Bone marrow (tissue), 2 donors: ENCODE data around the gene SEBOX.

Source experiments
- DNase-seq, 2 donors: peaks; one replicate each; lab custom pipeline; 2025; lab: John Stamatoyannopoulos, UW

SEBOX gene

GRCh38 chr17:28392491-28392890 is 27.5 kb upstream of the SEBOX start:
- DNase-seq = no peak

DNA sequence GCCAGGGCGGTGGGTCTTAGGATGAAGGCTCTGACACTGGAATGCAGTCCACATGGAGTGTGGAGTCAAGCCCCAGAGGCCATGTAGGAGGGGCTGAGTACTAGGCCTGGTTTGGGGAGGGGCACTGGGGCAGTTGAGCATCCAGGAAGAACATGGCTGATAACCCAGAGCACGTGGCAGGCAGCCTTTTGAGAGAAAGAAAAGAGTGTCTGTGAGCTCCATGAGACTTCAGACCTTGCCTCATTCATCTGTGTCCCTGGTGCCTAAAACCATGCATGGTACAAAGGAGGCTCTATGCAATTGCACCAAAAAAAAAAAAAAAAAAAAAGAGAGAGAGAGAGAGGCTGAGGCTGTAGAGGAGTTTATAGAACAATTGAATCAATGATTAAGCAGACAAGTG is 26.4 kb upstream of the SEBOX start:
- DNase-seq = no peak

DNA sequence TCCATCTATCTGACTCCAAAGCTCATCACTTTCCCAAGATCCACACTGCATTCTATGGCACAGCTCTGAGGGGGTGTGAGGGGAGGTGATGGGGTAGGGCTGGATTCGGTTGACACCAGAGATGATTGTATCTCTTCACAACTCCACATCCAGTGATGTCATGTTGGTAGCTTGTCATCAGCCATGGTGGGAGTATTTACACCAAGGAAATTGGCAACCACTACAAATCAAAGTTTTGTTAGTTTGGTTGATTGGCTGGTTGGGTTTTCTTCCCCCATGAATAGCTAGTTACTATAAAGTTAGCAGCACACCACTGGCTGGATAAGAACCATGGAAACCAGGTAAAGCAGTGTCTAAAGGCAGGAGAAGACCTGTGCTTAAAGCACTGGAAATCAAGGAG is 26.0 kb upstream of the SEBOX start:
- no peak for DNase-seq

- no peak for DNase-seq
Observed at GRCh38 chr17:28390563-28390962, 25.6 kb upstream of the SEBOX start.

- DNase-seq = no peak
Observed at GRCh38 chr17:28390141-28390540, 25.1 kb upstream of the SEBOX start.

- DNase-seq = no peak
Observed at GRCh38 chr17:28388106-28388505, 23.1 kb upstream of the SEBOX start.

GRCh38 chr17:28386391-28386790 is 21.4 kb upstream of the SEBOX start:
- DNase-seq = no peak

- DNase-seq = no peak
Observed at GRCh38 chr17:28385406-28385805, 20.4 kb upstream of the SEBOX start.

GRCh38 chr17:28385037-28385400 is 20.0 kb upstream of the SEBOX start:
- DNase-seq = no peak

DNA sequence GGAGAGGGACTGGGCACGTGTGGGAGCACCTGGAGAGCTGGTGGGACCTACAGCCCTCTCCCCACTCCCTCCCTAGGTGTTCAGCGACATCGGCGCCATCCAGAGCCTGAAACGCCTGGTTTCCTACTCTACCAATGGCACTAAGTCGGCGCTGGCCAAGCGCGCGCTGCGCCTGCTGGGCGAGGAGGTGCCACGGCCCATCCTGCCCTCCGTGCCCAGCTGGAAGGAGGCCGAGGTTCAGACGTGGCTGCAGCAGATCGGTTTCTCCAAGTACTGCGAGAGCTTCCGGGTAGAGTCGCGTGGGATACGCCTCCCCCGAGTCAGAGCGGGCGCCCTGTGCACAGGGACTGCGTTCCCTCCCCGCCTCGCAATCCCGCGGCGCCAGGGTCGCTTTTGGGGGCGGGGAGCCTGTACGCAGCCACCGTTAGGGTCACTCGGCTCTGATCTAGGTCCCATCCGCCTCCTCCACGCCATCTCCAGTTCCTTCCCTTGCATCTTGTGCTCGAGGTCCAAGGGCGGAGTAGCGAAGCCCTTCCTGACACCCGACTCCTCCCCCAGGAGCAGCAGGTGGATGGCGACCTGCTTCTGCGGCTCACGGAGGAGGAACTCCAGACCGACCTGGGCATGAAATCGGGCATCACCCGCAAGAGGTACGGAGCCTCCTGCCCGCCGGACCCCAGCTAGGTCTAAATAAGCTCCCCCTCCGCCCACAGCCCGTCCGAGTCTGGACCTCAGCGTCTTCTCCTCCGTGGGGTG is 19.5 kb upstream of the SEBOX start:
- DNase-seq = peak; percentile 18 to 50

DNA sequence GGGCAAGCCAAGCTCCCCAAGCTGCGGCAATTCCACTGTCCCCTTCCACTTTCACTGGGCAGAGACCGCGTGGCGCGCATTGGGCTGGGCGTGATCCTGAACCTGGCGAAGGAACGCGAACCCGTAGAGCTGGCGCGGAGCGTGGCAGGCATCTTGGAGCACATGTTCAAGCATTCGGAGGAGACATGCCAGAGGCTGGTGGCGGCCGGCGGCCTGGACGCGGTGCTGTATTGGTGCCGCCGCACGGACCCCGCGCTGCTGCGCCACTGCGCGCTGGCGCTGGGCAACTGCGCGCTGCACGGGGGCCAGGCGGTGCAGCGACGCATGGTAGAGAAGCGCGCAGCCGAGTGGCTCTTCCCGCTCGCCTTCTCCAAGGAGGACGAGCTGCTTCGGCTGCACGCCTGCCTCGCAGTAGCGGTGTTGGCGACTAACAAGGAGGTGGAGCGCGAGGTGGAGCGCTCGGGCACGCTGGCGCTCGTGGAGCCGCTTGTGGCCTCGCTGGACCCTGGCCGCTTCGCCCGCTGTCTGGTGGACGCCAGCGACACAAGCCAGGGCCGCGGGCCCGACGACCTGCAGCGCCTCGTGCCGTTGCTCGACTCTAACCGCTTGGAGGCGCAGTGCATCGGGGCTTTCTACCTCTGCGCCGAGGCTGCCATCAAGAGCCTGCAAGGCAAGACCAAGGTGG is 16.3 kb upstream of the SEBOX start:
- no peak for DNase-seq

DNA sequence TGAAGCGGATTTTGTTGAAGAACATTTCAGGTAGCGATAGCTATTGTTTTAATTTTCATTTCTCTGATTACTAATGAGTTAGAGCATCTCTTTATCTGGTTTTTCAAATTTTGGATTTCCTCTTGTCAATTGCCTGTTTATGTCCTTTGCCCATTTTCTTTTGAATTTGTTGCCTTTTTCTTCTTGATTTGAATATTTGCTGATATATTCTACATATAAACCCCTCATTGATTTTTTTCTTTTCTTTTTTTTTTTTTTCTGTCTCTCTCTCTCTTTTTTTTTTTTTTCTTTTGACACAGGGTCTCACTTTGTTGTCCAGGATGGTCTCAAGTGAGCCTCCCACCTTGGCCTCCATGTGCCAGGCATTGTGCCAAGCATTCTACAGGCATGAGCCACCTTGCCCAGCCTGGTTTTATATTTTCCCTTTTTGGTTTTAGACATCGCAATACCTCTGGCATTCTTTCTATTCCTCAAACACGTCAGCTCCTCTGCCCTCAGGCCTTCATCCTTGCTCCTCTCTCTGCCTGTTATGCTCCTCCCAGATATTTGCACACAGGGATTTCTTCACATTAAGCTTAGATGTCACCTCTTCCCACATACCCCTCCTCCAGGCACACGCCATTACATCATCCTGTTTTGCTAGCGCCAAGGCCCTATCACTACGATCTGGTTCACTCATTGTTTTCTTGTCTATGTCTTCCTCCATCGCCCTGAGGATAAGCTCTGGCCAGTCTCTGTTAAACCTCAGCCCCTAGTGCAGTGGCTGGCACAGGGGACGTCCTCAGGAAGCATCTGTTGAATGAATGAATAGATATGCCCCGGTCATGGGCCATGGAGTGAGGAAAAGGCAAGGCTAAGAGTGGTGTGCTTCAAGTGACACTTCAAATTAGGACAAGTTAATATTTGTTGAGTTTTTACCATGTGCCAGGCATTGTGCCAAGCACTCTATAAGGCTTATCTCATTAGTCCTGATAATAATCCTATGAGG is 15.1 kb upstream of the SEBOX start:
- DNase-seq = peak in 1 of 2 donors; percentile 7

DNA sequence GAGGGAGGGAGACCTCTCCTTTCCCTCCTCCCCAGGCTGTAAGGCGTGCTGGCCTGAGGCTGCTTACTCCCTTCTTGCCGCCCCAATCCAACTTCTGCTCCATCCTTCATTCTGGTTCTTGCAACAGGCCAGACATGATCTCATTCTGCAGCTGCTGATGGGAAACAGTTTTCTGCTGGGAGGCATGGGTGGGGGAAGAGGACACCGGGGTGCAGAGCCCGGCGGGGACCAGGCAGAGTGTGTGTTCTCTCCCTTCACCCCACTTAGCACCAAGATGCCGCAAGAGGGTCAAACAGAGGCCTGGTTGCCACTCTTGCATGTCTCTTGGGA is 7.9 kb upstream of the SEBOX start:
- DNase-seq = no peak

DNA sequence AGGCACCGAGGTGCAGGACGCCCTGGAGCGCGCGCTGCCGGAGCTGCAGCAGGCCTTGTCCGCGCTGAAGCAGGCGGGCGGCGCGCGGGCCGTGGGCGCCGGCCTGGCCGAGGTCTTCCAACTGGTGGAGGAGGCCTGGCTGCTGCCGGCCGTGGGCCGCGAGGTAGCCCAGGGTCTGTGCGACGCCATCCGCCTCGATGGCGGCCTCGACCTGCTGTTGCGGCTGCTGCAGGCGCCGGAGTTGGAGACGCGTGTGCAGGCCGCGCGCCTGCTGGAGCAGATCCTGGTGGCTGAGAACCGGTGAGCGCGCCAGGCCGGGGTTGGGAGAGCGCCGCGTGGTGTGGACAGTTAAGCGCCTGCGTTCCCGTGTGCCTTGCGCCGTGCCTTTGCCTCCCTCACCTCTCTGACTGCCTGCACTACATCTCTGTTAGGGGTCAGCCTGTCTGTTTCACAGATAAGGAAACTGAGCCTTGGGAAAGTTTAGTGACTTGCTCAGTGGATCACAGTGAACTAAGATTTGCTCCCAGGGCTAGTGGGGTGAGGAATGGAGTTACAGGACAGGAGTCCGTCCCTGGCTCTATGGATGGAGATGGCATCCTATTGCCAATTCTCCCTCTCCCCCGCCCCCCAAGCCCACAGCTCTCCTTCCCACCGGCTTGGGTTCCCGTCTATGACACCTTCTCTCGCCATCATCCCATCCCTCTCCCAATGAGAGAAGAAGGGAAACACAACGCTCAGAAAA is 7.4 kb upstream of the SEBOX start:
- no peak for DNase-seq

- DNase-seq = peak; percentile 66 to 70
Observed at GRCh38 chr17:28371245-28372202, 6.5 kb upstream of the SEBOX start, which contains the start of gene SARM1. Gene SARM1, plus strand, starts transcription at chr17:28371694. Its CDS starts 339 bp downstream, at chr17:28372033.

- no peak for DNase-seq
Observed at GRCh38 chr17:28370744-28371103, 5.7 kb upstream of the SEBOX start.

GRCh38 chr17:28370035-28370743 is 5.2 kb upstream of the SEBOX start, which contains the start of gene VTN:
Gene VTN, minus strand, starts transcription at chr17:28370307. Its CDS starts 104 bp downstream, at chr17:28370203.
- DNase-seq = no peak

DNA sequence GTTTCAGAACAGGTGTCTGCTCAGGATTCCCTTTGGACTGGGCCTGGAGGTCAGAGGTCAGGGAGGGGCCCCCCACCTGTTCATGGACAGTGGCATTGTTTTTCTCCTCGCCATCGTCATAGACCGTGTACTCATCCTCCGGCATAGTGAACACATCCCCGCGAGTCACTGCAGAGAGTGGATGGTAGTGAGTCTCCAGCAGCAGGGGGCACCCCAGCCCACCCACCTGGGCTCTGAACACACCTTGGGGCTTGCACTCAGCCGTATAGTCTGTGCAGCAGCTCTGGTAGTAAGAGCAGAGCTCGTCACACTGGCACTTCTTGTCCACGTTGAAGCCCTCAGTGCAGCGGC is 4.7 kb upstream of the SEBOX start:
- no peak for DNase-seq

DNA sequence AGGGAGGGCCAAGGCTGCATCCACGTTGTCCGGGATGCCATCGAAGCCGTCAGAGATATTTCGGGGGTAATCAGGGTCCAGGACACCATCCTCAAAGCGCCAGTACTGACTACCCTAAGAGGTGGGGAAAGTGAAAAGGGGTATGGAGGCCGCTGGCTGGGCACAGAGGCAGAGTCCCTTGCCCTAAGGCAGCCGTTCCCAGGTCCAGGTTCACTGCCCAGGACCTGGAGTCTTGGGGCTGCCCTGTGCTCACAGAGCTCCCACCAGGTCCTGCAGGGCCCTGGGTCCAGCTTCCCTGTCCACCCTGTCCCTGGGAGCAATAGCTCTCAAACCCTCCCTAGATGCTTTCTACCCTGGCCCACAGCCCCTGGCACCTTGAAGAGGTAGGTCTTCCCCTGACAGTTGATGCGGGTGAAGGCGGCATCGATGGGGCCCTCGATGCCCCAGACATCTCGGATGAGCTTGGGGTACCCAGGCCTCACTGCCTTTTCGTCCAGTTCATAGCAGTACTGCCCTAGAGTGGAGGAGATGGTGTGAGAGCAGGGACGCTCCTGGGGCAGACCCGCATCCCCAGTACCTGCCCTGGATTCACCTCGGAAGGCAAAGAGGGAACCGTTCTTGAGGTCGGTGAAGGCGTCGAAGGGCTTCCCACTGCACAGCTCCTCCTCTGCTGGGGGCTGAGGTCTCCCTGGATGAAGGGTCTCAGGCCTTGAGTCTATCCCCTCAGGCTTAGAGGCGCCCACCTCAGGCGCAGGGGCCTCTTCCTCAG is 4.1 kb upstream of the SEBOX start:
- no peak for DNase-seq
